Stimulated activated memory B cell treated with anti-CD40 and anti-IgM and Interleukin-4, amounts not matched to agents 10 μg/mL and 1 μg/mL and 100 μg/mL, for 72 hours (primary cell): ENCODE data around the gene NR2C2.
A peak's percentile ranks its signal among the peaks of the same experiment; 100 is the strongest.

Experiments used
- ATAC-seq: fragments of 150-1000 bp; cut with Tn5 transposase; 2 replicates; pipeline ENCODE4 v1.10.0; 2021
- H3K27ac Mint-ChIP-seq: one replicate; pipeline ENCODE4 v1.8.0; 2022; ENCODE audit warnings: mild to moderate bottlenecking, mixed read lengths
- H3K27me3 Mint-ChIP-seq: one replicate; pipeline ENCODE4 v1.8.0; 2022; ENCODE audit warnings: mixed read lengths
- H3K36me3 Mint-ChIP-seq: one replicate; pipeline ENCODE4 v1.8.0; 2022; ENCODE audit warnings: mixed read lengths
- H3K4me1 Mint-ChIP-seq: one replicate; pipeline ENCODE4 v1.8.0; 2022; ENCODE audit warnings: mixed read lengths
- H3K4me3 Mint-ChIP-seq: one replicate; pipeline ENCODE4 v1.8.0; 2022; ENCODE audit warnings: mild to moderate bottlenecking, moderate library complexity, mixed read lengths
- H3K9me3 Mint-ChIP-seq: one replicate; pipeline ENCODE4 v1.8.0; 2022; ENCODE audit warnings: mixed read lengths

The NR2C2 gene

GRCh38 chr3:15069441-15069840, 122.1 kb downstream of the NR2C2 start:
- no peak for ATAC-seq
- Mint-ChIP-seq H3K27me3 (no peaks in the 10 kb centered on the region), H3K9me3 (no peaks in the 10 kb centered on the region), H3K4me1 (peaks cover 7% of the 10 kb centered on the region), H3K27ac (no peak overlapping the region), H3K4me3 (no peak overlapping the region), H3K36me3 (peaks cover 31% of the 10 kb centered on the region)

GRCh38 chr3:15071699-15072098, 124.3 kb downstream of the NR2C2 start:
- Mint-ChIP-seq H3K4me1 (peaks cover 10% of the 10 kb centered on the region), H3K36me3 (peaks cover 54% of the 10 kb centered on the region), H3K9me3 (no peaks in the 10 kb centered on the region), H3K4me3 (no peak overlapping the region), H3K27ac (no peak overlapping the region), H3K27me3 (no peaks in the 10 kb centered on the region)
- ATAC-seq, result no peak

- no peak for ATAC-seq
- Mint-ChIP-seq H3K4me3 (no peak overlapping the region), H3K27me3 (no peaks in the 10 kb centered on the region), H3K4me1 (peaks cover 10% of the 10 kb centered on the region), H3K9me3 (no peaks in the 10 kb centered on the region), H3K36me3 (peaks cover 66% of the 10 kb centered on the region), H3K27ac (no peak overlapping the region)
Measured at GRCh38 chr3:15074500-15074899, 127.1 kb downstream of the NR2C2 start.

- Mint-ChIP-seq H3K4me1 (peaks cover 10% of the 10 kb centered on the region), H3K9me3 (no peaks in the 10 kb centered on the region), H3K4me3 (no peak overlapping the region), H3K27ac (no peak overlapping the region), H3K27me3 (no peaks in the 10 kb centered on the region), H3K36me3 (peaks cover 87% of the 10 kb centered on the region)
- no peak for ATAC-seq
Measured at GRCh38 chr3:15079091-15079490, 131.7 kb downstream of the NR2C2 start.

- Mint-ChIP-seq H3K4me3 (no peak overlapping the region), H3K27me3 (no peaks in the 10 kb centered on the region), H3K9me3 (no peaks in the 10 kb centered on the region), H3K27ac (no peak overlapping the region), H3K4me1 (no peaks in the 10 kb centered on the region), H3K36me3 (peaks cover 78% of the 10 kb centered on the region)
- ATAC-seq, result no peak
Measured at GRCh38 chr3:15081960-15082664, 134.7 kb downstream of the NR2C2 start.

GRCh38 chr3:15083252-15083651, 135.9 kb downstream of the NR2C2 start:
- H3K4me3 Mint-ChIP-seq, result no peak overlapping the region
- no peak for ATAC-seq
- peaks cover 74% of the 10 kb centered on the region for H3K36me3 Mint-ChIP-seq
- no peak overlapping the region for H3K27ac Mint-ChIP-seq
- H3K9me3 Mint-ChIP-seq, result no peaks in the 10 kb centered on the region
- no peaks in the 10 kb centered on the region for H3K4me1 Mint-ChIP-seq
- no peaks in the 10 kb centered on the region for H3K27me3 Mint-ChIP-seq

GRCh38 chr3:15086263-15086662, 138.9 kb downstream of the NR2C2 start:
- H3K9me3 Mint-ChIP-seq, result no peaks in the 10 kb centered on the region
- ATAC-seq, result no peak
- peaks cover 66% of the 10 kb centered on the region for H3K36me3 Mint-ChIP-seq
- H3K27ac Mint-ChIP-seq, result no peak overlapping the region
- H3K4me1 Mint-ChIP-seq, result no peaks in the 10 kb centered on the region
- no peaks in the 10 kb centered on the region for H3K27me3 Mint-ChIP-seq
- no peak overlapping the region for H3K4me3 Mint-ChIP-seq

GRCh38 chr3:15086699-15087098, 139.3 kb downstream of the NR2C2 start:
- no peaks in the 10 kb centered on the region for H3K27me3 Mint-ChIP-seq
- H3K9me3 Mint-ChIP-seq, result no peaks in the 10 kb centered on the region
- peaks cover 65% of the 10 kb centered on the region for H3K36me3 Mint-ChIP-seq
- no peaks in the 10 kb centered on the region for H3K4me1 Mint-ChIP-seq
- no peak overlapping the region for H3K4me3 Mint-ChIP-seq
- no peak for ATAC-seq
- no peak overlapping the region for H3K27ac Mint-ChIP-seq

GRCh38 chr3:15089201-15089600, 141.8 kb downstream of the NR2C2 start:
- no peak for ATAC-seq
- peaks cover 44% of the 10 kb centered on the region for H3K36me3 Mint-ChIP-seq
- no peaks in the 10 kb centered on the region for H3K27me3 Mint-ChIP-seq
- H3K4me3 Mint-ChIP-seq, result no peak overlapping the region
- H3K9me3 Mint-ChIP-seq, result no peaks in the 10 kb centered on the region
- H3K4me1 Mint-ChIP-seq, result no peaks in the 10 kb centered on the region
- no peak overlapping the region for H3K27ac Mint-ChIP-seq

GRCh38 chr3:15091575-15091974, 144.2 kb downstream of the NR2C2 start:
- H3K27ac Mint-ChIP-seq, result no peak overlapping the region
- no peaks in the 10 kb centered on the region for H3K4me1 Mint-ChIP-seq
- H3K27me3 Mint-ChIP-seq, result no peaks in the 10 kb centered on the region
- H3K9me3 Mint-ChIP-seq, result no peaks in the 10 kb centered on the region
- peaks cover 33% of the 10 kb centered on the region for H3K36me3 Mint-ChIP-seq
- no peak overlapping the region for H3K4me3 Mint-ChIP-seq
- ATAC-seq, result no peak

- no peak overlapping the region for H3K4me3 Mint-ChIP-seq
- no peaks in the 10 kb centered on the region for H3K9me3 Mint-ChIP-seq
- H3K27me3 Mint-ChIP-seq, result no peaks in the 10 kb centered on the region
- no peak for ATAC-seq
- peaks cover 28% of the 10 kb centered on the region for H3K36me3 Mint-ChIP-seq
- peaks cover 2% of the 10 kb centered on the region for H3K4me1 Mint-ChIP-seq
- no peak overlapping the region for H3K27ac Mint-ChIP-seq
Measured at GRCh38 chr3:15092686-15093085, 145.3 kb downstream of the NR2C2 start.

GRCh38 chr3:15094187-15094875, 146.9 kb downstream of the NR2C2 start:
- Mint-ChIP-seq H3K4me3 (no peak overlapping the region), H3K9me3 (no peaks in the 10 kb centered on the region), H3K27ac (no peak overlapping the region), H3K4me1 (peaks cover 16% of the 10 kb centered on the region), H3K27me3 (no peaks in the 10 kb centered on the region), H3K36me3 (peaks cover 27% of the 10 kb centered on the region)
- ATAC-seq, result no peak

GRCh38 chr3:15096046-15096445, 148.7 kb downstream of the NR2C2 start:
- Mint-ChIP-seq H3K4me3 (no peak overlapping the region), H3K4me1 (peaks cover 22% of the 10 kb centered on the region), H3K36me3 (peaks cover 15% of the 10 kb centered on the region), H3K27ac (no peak overlapping the region), H3K9me3 (no peaks in the 10 kb centered on the region), H3K27me3 (no peaks in the 10 kb centered on the region)
- no peak for ATAC-seq

GRCh38 chr3:15097891-15098290, 150.5 kb downstream of the NR2C2 start:
- no peaks in the 10 kb centered on the region for H3K27me3 Mint-ChIP-seq
- peak overlapping the region; percentile 92 for H3K27ac Mint-ChIP-seq
- no peaks in the 10 kb centered on the region for H3K9me3 Mint-ChIP-seq
- peak overlapping the region; percentile 92 for H3K4me3 Mint-ChIP-seq
- H3K36me3 Mint-ChIP-seq, result peaks cover 9% of the 10 kb centered on the region
- H3K4me1 Mint-ChIP-seq, result peaks cover 22% of the 10 kb centered on the region
- peak; percentile 60 for ATAC-seq
